HG02884 (cell line): ENCODE measurements around the gene C15orf40.
"Not testable (repeated sequence)": the region's sequence is repeated elsewhere in the genome, so short reads cannot be mapped to it uniquely, and the experiment has no call there.

ENCODE experiments used
- ATAC-seq: cut with Tn5 transposase; IDR thresholded peaks from one replicate; pipeline ENCODE4 v1.9.1; 2021; ENCODE audit warnings: mild to moderate bottlenecking, moderate library complexity; ENCODE audit not compliant: unreplicated experiment

C15orf40 gene

DNA sequence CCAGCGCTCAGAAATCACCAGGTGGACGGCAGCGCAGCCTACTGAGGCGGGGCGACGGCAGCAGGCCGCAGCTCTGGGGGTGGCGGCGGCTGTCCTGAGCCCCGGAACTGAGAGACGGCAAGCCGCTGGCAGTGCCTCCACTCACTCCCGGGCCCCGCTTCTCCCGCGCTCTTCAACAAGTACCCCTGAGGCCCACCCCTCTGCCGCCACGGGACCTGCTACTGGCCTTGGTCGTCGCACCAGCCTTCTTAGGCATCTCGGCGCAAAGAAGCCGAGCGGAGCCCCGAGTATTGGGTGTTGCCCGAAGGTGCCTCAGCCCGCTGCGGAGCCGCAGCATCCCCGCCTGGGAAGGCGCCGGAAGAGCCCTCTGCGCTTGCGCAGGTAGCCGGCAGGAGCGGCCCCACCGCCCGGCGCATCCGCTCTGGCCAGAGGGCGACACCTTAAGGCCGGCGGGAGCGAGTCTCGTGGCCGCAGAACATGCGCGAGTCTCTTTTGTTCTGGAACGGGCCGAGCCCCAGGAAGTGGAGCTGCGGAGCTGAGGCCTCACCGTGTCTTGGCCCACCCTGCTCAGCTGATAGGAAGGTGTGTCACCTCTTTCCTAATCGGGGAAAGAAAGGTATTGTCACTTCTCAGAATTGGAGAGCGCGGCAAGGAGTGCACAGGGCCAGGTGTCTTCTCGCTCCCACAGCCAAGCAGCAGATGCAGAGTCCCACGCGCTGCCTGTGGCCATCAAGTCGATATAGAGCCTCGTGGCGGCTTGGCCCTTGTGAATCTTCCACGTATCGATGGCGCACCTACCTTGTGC lies at the start of gene C15orf40:
Gene C15orf40, minus strand, starts transcription at position 369 of the 805 bp plus-strand sequence. Its CDS starts 32 bp downstream, at position 337.
- ATAC-seq = peak; percentile 80

DNA sequence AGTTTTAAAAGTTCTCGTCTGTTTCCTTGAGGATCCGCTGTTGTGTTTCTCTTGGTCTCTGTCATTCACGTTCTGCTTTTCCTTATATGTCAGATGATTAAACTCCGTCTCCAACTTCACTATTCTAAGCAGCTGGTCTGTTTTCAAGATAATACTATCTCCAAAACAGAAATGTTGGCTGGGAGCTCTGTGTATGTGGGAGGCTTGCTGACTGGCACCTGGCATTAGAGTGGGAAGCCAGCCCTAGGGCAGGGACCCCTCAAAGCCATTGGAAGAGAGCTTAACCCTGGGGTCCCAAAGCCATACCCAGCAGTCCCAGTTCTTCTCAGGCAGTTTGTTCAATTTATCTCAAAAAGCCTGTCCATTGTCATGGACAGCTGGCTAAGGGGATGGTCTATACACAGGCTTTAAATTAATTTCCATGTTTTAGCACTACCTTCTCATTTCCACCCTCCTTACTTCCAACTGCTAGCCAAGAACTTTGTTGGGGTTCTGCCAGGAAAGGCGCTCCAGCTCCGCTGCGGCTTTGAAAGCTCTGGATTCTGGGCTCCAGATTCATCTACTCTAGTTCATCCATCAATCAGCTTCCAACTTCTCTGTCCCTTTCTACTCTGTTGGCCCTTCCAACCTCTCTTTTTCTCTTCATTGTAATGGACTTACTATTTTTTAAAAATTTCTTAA lies 46.4 kb upstream of the C15orf40 start:
- no peak for ATAC-seq

DNA sequence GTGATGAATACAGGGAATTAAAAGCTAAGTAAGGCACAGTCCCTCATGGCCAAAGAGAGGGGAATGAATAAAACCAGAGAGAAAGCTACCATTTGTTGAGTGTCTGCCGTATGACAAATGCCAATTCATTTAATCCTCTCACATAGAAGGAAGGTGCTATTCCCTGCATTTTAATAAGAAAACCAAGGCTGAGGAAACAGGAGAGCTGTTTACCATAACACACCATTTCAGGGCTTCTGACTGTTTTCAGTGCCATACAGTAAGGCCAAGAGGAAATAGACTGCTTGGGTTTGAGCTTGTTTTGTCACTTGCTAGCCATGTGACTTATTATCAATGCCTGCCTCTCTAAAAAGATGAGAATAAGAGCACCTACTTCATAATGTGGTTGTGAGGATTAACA lies 45.6 kb upstream of the C15orf40 start:
- no peak for ATAC-seq

DNA sequence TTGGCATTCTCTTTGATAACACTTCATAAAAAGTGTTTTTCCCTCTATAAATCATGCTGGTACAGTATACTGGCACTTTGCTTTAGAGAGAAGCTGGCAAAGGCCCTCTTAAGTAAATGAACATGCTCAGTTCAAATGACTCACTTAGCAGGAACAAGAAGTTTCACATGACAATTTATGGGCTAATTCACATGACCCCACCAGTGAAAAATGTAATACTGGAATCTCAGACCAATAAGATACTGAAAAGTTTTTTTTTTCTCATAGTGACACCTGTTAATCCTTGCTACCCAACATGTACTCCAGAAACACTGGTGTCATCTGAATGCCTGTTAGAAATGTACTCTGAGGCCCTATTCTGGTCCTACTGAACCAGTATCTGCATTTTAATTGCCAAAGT lies 41.7 kb upstream of the C15orf40 start:
- ATAC-seq = no peak

DNA sequence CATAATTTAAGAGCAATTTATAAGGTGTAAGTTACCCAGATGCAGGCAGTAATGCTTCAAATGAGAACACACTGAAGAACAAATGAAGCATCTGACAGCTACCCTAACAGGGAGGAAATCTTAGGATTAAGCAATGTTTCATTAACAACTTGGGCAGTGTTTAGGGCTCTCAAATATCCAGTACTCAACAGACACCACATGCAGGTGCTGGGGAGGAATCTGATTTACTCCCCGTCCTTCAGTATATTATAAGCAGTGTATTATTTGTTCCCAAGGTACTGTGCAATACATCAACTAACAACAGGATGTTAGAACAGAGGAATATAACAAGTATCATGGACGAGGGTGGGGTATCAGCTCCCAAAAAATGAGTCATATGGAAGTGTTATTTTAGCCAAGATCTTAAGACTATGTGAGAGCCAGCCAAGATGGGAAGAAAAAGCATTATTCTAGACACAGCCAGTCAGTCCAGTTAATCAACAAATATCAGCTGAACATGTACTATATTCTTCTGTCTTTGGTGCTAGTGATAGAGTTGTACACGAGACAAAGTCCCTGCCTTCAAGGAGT lies 35.2 kb upstream of the C15orf40 start:
- ATAC-seq = no peak

DNA sequence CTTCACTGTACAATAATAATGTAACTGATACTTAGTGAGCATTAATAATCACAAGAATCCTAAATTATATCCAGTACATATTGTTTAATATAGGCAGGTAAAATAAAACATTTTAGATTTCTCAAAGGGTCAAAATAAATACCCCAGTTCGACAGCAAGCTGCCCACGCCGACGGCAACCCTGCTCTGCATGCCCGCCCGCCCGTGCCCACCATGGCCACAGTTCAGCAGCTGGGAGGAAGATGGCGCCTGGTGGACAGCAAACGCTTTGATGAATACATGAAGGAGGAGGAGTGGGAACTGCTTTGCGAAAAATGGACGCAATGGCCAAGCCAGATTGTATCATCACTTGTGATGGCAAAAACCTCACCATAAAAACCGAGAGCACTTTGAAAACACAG lies 32.7 kb upstream of the C15orf40 start:
- no peak for ATAC-seq

DNA sequence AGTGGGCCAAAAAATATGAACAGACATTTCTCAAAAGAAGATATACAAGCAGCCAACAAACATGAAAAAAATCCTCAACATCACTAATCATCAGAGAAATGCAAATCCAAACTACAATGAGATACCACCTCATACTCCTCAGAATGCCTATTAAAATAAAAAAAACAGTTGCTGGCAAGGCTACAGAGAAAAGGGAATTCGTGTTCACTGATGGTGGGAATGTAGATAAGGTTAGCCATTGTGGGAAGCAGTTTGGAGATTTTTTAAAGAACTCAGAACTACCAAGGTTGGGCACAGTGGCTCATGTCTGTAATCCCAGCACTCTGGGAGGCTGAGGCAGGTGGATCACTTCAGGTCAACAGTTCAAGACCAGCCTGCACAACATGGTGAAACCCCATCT lies 27.8 kb upstream of the C15orf40 start:
- no peak for ATAC-seq

DNA sequence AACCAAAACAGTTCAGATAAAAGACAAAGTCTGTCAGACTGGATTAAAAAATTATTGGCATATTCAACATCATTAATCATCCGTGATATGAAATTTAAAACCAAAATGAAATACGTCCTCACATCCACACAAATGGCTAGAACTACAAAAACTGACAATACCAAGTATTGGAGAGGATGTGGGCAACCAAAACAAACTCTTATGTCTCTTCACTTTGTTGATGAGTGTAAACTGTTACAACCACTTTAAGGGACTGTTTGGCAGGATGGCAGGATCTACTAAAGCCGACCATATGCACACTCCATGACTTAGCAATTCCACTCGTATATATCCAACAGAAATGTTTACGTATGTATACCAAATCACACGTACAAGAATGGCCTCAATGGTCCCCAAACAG lies 24.8 kb upstream of the C15orf40 start:
- no peak for ATAC-seq

DNA sequence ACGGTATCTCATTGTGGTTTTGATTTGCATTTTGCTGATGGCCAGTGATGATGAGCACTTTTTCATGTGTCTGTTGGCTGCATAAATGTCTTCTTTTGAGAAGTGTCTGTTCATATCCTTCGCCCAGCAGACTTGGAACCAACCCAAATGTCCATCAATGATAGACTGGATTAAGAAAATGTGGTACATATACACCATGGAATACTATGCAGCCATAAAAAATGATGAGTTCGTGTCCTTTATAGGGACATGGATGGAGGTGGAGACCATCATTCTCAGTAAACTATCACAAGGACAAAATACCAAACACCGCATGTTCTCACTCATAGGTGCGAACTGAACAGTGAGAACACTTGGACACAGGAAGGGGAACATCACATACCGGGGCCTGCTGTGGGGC lies 19.8 kb upstream of the C15orf40 start:
- ATAC-seq = not testable (repeated sequence)

DNA sequence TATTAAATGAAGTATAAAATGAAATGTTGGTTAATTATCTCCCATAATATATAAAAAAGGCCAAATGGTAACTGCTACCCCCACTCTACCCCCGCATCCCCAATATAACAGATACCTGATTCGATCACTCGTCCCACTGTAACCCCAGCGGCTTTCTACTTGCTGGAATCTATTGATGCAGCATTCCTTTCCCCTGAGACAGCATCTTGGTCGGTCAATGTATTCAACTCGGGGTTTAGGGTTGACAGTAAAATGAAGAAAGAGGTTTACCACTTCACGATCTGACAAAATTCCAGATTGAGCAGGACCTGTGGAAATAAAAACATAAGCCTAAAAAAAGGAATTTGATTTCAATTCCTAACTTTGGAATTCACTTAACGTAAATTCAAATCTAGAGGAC lies 18.6 kb upstream of the C15orf40 start:
- ATAC-seq = no peak

DNA sequence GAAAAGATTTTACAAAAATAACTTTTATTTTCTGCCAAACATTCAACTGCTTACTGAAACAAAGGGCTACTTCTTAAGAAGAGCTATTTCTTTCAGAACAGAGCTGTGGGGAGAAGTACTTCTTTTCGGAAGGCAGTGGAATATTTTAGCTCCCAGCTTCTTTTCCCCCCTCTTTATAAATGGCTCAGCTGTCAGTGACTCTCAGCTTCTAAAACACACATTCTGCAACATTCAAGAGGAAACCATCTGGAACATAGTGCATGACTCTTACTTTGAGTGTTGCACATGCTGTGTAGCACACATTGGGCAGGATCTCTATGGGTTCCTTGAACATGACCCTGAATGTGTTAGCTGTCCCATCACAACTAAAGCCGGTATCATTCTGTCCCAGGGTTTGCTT lies 7.0 kb upstream of the C15orf40 start:
- no peak for ATAC-seq

DNA sequence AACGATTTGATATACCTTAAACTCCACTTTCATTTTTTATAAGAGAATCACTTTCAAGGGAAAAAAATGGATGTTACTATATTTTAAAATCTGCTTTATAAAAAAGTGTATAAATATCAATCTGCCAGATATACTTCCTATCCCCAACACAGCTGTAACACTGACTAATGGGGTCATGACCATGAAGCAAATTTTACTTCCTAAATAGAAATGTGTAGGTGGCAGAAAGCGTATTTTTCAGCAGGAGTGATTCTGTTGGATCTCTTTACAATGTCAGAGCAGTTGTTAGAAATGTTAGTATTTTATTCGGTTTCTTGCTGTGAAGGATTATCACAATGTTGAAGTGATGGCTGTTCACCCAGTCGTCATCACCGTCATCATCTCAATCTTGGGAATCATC lies 5.5 kb upstream of the C15orf40 start:
- ATAC-seq = no peak

DNA sequence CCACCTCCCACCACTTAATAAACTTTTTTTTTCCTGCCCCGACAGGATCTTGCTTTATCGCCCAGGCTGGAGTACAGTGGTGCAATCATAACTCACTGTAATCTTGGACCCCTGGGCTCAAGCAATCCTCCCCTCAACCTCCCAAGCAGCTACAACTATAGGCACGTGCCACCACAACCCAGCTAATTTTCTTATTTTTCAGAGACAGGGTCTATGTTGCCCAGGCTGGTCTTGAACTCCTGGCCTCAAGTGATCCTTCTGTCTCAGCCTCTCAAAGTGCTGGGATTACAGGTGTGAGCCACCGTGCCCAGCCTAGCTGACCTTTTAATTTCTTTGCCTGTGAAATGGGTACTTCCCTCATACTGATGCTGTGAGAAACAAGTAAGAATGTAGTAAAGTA lies 3.9 kb upstream of the C15orf40 start:
- ATAC-seq = no peak

DNA sequence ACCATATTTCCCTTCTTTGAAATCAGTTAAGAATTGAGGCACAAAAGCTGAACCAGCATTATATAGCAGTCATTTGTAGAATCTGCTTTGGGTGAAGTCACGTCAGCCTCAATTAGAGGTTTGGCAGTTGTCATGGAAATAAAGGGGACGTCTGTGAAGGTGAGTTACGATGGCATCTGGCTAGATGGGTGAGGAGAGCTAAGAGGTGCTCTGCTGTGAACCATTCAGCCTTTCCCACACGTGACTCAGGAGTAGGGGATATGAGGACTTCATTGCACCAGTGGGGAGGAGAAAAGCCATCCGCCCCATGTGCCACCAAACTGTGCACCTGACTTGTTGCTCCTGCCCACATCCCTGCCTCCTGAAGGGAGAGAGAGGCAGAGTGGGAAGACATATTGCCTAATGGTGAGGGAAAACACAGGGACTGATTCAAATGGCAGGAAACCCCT lies 2.8 kb upstream of the C15orf40 start:
- ATAC-seq = no peak

DNA sequence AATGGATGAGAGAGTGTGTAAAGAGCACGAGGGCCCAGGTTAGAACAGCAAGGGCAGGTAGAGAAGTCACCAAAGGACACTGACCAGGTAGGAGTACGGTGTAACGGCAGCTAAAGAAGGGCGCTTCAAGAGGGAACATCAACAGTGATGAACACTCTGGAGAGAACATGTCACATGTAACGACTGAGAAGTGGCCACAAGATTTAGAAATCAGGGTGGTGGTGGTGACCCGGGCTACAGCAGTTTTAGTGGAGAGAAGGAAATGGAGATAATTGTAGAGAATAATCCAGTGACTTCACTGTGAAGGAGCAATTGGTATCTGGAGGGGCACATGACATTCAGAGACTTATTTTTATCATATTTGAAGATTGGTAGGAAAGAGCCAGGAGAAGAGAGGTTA lies 1.2 kb upstream of the C15orf40 start:
- no peak for ATAC-seq

DNA sequence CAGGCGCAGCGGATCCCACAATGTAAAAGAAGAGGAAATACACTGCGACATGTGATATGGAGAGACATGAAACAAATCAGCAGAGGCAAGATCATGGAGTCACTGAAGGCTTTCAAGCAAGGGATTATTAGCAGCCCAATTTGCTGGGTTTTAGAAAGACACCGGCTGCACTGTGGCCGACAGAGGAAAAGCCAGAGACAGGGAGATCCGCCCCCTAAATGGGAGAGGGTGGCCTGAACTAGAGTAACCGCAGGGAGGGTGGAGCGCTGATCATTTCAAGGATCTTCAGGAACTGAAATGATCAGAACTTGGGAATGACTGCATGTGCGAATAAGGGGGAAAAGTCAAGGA lies 612 bp upstream of the C15orf40 start:
- ATAC-seq = no peak

DNA sequence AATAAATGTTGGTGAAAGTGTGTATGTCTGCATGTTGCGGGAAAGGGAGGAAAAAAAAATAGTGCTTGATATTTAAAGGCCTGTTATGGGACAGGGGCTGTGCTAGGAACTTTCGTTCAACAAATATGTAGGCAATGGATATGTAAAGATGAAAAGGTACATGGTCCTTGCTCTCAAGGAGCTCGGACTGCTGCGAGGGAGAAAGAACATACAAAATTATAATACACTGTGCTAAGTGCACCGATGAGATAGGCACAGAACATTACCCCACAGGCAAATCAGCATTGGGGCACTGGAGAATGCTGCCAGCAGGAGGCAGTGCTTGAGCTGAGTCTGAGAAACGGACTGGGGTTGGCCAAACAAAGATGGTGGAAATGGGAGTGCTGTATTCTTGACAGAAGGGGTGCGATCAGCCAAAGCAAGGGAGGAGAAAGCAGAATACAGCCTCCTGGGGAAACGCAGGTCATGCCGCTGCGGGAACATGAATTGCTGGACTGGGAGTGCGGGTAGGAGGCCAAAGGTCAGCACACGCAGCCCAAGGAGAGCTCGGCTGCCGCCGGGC lies 649 bp downstream of the C15orf40 start:
- ATAC-seq = peak; percentile 53

DNA sequence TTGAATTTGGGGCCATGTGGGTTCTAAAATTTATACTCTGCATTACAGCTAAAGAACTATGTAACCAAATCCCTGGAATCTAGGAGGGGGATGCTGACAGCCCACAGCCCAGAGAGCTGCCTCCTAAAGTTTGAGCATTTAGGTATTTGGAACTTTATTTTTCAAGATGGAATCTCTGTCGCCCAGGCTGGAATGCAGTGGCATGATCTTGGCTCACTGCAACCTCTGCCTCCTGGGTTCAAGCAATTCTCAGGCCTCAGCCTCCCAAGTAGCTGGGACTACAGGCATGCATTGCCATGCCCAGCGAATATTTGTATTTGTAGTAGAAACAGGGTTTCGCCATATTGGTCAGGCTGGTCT lies 10.8 kb downstream of the C15orf40 start:
- ATAC-seq = not testable (repeated sequence)

DNA sequence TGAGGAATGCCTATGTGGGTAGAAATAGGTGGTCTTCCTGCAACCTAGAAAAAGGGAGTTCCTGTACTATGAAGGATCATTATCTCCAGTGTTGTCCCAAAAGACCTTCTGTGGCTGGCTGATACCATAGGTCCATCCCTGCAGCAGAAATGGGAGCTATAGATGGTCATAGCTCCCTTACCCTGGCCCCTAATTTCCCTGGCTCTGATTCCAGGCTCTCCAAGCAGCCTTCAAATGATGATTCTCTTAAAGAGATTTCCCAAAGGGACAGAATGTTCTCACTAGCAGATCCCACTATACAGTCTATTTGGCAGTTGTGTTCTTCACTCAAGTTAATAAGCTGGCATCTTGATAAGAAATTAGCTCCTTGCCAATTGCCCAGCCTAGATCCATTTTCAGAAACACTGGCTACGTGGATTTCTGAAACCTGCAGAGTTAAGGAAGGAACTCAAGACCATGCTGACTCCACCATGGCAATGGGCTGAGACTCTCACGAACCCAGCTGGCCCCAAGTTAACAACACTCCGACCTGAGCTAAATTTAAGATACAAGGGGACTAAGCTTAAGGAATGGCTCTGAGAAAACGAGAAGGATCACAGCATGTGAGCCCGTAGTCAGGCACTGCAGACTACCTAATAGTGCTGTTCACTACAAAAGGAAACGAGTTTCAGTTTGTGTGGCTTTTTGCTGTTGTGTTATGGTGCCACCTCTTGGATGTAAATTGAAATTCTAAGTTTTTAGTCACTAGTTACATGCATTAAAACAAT lies 11.4 kb downstream of the C15orf40 start:
- peak; percentile 69 for ATAC-seq

DNA sequence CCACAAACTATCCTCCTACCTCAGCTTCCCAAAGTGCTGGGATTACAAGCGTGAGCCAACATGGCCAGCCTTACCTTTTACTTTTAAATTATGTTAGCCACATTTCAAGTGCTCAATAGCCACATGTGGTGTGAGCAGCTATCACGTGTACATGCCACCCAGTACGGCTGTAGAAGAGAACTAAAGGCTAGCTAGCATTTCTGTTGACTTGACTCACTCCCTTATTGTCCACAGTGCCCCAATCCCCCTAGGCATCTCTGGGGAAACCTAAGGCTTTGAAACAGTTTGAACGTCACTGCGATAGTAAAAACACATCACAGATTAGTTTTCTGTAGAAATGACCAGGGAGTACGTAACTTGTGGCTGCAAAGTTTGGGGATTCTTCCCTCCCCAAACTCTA lies 12.0 kb downstream of the C15orf40 start:
- no peak for ATAC-seq

DNA sequence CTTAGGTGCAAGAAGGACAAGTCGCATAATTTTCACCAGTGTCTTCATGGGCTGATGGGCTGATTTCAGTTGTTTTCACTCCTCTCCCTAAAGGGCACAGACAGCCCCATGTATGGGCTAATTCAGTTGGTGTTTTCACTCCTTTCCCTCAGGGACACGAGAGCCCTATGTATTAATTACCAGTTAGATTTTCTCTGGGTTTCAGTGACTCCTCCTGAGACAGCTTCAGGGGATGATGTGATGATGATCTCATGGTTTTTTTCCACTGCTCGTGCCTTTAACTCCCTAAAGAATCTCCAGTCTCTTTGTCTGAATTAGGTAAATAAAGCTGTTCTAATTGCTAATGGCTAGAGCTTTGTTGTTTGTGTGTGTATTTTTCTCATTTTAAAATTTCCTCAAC lies 15.5 kb downstream of the C15orf40 start:
- ATAC-seq = no peak
